NCI-H524 (cell line): ENCODE data around the gene PAAF1.
"Not testable (repeated sequence)": the region's sequence is repeated elsewhere in the genome, so short reads cannot be mapped to it uniquely, and the experiment has no call there.

Source experiments
- DNase-seq, 2 experiments: peaks; one replicate each; lab custom pipeline; 2025; lab: John Stamatoyannopoulos, UW

Gene PAAF1

DNA sequence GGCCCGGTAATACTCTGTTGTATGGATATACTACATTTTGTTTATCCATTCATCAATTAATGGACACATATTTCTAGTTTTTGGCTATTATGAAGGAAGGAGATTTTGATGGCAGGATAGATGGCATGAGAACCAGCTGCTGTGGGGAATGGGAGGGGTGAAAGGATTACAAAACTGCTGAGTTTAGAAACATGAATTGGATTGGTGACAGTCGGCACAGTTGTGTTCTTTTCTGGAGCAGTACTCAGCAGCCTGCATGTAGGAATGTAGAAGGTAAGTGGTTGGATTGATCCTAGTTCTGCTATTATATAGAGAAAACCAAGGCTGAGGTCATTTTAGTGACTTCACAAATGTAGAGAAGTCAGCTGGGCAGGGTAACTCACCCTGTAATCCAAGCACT is 7.1 kb downstream of the PAAF1 start:
- no peak for DNase-seq

DNA sequence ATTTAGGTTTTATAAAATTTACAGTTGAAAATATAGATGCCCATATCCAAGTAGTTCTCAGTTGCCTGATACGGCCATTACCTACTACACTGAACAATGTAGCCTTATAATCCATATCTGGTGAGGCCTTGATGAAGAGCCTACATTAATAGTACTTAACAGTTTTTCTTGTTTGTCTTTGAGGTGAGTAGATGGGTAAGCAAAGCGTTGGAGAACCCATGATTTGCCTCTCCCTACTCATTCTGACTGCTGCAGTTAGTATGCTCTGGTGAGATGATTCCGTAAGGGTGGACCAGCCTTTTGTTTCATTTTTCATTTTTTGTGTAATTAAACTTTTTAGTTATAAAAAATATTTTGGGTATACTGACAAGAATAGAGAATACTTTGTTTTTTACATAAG is 11.4 kb downstream of the PAAF1 start:
- no peak for DNase-seq

DNA sequence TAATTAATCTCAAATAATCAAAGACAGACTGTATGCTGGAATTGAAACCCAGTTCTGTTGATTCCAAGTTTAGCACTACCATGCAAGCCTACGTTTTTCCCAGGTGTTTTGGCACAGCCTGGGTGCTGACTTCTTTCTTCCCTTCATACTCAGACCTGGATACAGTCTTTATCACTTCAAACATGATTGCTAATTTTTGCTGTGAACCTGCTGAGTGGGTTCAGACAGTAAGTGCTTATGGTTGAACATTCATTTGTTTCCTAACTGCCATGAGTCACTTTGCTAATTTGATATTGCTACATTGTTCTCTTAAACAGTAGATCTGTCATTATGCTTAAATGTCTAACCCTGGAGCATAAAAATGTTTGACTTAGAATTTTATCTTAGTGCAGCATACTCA is 12.2 kb downstream of the PAAF1 start:
- no peak for DNase-seq

DNA sequence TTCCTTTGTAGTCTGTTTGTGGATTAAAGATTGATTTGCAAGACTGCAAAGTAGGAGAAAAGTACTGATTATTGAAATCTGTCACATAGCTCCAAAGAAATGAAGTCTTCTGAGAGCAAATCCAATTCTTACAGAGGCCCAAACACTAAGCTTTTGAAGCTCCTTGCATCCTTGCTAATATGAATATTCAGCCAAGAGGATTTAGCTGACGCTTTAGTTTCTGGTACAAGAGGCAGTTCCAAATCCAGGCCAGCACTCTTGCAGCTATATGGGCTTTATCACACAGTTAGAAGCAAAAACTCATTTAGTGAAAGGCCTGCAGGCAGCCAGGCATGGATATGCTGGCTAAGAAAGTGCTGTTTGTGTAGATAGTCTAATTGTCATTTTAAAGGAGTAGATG is 12.7 kb downstream of the PAAF1 start:
- no peak for DNase-seq

DNA sequence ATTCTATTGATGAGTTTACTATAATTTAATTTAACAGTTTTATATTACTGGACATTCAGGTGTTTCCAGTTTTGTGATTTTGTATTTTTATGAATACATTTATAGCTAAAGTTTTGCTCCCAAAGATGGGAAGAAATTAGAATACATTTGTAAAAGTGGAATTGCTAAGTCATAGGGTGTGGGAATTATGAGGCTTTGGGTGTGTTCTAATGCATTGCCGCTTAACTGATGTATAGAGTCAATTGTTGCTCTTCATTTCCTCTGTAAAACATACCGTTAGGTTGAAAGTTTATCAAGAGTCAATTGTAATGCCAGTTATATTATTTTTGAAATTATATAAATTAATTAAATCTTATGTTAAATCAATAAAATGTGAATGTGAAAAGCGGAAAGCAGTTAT is 16.2 kb downstream of the PAAF1 start:
- DNase-seq, result no peak

DNA sequence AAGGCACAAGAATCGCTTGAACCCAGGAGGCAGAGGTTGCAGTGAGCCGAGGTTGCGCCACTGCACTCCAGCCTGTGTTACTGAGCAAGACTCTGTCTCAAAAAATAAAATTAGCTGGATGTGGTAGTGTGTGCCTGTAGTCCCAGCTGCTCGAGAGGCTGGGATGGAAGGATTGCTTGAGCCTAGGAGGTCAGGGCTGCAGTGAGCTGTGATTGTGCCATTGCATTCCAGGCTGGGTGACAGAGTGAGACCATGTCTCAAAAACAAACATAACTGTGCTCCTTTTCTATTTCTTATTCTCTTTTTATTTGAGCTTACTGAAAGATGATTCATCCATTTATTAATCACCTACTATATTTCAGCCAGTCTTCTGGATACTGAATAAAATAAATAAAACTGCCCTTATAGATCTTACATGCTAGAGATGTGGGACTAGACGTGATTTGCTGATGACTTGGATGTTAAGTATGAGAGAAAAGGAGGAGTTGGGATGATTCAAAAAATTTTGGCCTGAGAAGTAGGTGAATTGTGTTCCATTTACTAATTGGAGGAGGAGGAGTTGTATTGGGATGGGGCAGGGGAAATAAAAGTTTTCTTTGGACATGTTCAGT is 18.0 kb downstream of the PAAF1 start:
- DNase-seq, result no peak

DNA sequence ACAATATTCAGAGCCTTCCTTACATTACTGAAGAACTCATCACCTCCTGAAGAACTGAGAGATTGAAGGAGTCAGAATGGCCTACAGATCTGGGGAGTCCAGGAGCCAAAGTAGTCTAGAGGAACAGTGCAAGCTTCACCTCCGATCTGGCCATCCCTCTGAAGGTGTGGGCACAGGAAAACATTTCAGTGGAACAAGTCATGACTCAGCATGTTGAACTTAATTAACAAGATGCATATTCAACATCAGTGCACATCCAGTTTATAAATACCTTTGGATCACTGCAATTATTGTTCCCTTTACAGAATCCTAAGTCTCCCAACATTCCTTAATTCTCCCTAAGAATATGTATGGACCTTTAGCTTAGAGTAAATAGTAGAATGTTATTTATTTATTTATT is 25.5 kb downstream of the PAAF1 start:
- DNase-seq, result no peak

DNA sequence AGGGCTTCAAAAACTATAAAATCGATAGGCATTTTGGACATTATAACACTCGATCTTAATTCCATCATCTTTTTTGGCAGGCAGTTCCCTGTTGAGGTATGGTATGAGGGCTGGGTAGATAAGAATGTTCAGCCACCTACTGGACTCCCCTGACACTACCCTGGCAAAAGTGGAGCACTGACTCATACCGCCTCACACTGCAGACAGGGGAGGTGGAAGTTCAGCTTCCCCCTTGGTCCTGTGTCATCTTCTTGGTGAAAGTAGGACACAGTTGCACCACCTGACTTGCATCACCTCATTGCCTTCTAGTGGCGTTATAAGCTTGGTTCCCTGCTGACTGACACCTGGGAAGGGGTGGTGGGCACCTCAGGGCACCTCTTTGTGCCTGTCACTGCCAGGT is 30.4 kb downstream of the PAAF1 start:
- no peak for DNase-seq

DNA sequence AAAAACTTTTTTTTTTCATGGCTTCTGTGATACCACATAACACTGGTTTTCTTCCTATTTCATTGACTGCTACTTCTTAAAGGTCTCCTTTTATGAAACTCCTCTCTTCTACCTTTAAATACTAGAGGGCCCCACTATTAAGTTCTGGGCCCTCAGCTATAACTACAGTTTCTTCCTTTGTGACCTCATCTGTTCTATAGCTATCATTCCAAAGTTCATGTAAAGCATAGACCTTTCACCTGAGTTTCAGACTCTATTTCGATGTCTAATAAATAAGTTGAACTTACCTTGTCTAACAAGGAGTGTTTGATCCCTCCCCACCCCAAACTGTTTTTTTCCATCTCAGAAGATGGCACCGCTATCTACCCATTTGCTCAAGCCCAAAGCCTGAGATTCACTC is 35.2 kb downstream of the PAAF1 start:
- no peak for DNase-seq

DNA sequence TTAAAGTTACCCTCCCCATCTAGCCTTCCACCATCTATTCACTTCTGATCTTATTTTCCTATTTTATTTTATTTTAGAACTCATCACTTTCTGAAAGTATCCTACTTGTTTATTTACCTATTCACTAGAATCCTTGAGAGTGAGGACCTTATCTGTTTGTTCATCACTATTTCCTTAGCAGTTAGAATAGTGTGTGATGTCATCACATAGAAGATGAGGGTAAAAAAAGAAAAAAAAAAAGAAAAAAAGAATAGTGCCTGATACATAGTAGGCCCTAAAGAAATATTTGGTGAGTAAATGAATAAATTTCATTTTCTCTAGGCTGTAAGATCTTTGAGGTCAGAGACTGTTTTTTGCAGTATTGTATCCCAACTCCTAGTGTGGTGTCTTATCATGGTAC is 36.7 kb downstream of the PAAF1 start:
- DNase-seq, result no peak

DNA sequence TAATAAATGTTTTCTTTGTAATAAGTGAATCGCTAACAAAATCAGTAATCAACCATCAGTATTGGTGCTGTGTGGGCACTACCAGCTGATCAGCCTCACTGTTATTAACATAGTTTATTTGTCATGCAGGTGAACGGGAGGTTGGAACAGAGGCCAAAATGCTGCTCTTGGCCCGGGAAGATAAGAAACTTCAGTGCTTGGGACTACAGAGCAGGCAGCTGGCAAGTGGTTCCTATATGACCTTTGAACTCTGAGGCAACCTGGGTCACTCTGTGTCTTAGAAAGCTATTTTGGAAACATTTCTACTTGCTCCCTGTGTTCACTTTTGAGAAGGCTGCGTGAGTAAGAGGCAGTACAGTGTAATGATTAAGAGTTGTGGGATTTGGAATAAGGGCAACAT is 37.5 kb downstream of the PAAF1 start:
- DNase-seq, result no peak

DNA sequence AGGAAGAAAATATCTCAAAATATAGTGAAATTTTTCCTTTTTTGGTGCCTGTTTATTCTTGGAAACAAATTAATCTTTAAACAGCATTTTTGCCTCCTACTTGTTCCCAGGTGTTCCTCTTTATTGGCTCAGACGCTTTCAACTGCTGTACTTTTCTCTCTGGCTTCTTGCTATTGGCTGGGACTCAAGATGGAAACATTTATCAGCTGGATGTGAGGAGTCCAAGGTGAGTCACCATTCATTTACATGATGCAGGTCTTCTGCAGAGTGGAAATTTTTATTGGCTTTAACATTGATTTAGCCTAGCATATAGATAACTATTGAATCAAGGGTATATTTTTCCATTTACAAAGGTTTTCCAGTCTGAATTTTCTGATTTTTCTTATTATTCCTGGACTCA is 39.6 kb downstream of the PAAF1 start:
- no peak for DNase-seq

DNA sequence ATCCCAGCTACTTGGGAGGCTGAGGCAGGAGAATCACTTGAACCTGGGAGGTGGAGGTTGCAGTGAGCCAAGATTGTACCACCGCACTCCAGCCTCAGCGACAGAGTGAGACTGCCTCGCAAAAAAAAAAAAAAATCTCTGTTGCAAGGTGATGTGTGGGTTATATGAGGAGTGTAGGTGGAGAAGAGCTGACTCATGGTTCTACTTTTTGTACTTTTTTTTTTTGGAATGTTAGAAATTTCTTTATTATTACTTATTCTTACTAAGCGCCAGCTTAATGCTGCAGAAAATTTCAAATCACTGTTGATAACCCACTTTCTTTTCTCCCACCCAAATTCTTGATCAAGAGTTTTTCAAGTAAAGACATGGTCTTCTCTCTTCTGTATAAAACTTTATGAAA is 44.4 kb downstream of the PAAF1 start:
- no peak for DNase-seq

DNA sequence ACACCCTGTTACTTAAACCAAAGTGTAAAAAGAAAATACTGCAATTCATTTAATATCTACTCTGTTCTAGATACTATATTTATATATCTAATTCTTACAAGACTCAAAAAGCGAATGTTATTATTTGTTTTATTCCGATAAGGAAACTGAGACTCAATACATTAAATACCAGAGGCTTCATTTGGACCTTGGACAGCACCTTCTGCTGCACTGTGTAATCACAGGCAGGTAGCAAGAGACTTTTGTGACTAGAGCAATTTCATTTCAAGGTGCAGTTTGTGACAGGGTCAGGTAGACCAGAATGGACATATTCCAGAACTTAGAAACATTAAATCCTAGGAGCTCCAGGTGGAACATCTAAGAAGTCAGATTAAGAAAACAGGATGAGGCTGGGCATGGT is 52.6 kb downstream of the PAAF1 start:
- DNase-seq, result no peak

DNA sequence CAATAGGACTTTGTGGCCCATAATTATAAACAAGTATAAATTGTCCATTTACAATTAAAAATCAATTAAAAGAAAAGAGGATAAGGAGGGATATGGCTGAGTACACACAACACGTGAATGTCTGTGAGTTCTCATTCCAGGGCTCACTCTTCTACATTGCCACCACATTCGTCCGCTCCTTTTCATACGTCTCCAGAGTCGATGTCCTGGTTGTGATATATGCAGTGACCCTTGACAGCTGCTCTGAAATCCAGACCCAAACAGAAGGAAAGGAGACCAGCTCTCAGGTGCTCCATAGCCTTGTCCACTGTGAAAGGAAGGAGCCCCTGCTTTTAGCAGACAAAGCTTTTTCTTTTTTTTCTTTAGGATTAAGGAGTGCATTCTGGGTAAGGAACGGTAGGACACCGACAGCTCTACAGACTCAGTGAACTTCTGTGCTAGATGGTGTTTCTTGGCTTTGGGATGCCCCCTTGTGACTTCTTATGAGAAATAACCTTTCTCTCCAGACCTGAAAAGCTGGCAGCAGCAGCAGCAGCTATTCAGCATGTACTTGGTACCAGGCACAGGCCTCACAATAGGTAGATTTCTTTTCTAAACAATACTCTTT is 54.3 kb downstream of the PAAF1 start:
- DNase-seq, result peak; percentile 26 to 80

DNA sequence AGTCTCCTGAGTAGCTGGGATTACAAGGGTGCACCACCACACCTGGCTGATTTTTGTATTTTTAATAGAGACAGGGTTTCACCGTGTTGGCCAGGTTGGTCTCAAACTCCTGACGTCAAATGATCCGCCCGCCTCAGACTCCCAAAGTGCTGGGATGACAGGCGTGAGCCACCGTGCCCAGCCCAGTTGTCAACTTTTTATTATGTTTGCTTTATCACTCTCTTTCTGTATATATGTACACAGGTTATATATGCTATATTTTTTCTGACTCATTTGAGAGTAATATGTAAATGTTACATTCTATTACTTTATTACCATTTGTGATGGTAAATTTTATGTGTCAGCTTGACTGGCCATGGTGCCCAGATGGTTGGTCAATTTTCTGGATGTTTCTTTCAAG is 55.2 kb downstream of the PAAF1 start:
- no peak for DNase-seq

DNA sequence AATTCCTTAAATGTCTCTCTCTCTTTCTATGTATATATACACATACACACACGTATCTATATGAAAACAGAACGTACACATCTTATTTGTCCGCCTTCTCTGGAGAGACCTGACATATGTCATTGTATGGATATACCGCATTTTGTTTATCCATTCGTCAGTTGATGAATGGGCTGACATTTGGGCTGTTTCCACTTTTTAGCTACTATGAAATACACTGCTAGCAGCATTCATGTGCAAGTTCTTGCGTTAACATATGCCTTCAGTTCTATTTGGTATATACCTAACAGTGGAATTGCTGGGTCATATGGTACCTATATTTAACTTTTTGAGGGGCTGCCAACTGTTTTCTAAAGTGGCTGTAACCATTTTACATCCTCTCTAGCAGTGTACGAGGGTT is 56.0 kb downstream of the PAAF1 start:
- no peak for DNase-seq

DNA sequence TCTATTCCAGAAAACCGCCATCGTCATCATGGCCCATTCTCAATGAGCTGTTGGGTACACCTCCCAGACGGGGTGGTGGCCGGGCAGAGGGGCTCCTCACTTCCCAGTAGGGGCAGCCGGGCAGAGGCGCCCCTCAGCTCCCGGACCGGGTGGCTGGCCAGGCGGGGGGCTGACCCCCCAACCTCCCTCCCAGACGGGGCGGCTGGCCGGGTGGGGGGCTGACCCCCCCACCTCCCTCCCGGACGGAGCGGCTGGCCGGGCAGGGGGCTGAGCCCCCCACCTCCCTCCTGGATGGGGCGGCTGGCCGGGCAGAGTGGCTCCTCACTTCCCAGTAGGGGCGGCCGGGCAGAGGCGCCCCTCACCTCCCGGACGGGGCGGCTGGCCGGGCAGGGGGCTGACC is 59.2 kb downstream of the PAAF1 start:
- DNase-seq, result not testable (repeated sequence)

DNA sequence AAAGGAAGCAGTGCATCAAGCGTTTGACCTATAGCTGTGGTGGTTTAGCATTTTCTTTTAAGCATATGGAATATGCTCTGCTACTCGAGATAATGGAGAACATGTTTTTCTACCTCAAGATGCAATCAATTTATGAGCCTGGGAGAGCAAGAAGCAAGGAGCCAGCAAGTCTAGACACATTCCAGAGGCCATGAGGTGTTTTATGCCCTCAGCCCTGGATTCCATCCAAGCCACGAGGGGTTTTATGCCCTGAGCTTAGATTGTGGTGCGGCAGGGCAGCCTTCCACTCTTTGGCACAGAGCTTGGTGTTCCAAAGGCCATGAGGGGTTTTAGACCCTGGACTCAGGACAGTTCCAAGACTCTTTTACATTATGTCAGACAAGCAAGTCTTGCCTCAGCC is 62.3 kb downstream of the PAAF1 start:
- peak in 1 of 2 experiments; percentile 17 for DNase-seq

DNA sequence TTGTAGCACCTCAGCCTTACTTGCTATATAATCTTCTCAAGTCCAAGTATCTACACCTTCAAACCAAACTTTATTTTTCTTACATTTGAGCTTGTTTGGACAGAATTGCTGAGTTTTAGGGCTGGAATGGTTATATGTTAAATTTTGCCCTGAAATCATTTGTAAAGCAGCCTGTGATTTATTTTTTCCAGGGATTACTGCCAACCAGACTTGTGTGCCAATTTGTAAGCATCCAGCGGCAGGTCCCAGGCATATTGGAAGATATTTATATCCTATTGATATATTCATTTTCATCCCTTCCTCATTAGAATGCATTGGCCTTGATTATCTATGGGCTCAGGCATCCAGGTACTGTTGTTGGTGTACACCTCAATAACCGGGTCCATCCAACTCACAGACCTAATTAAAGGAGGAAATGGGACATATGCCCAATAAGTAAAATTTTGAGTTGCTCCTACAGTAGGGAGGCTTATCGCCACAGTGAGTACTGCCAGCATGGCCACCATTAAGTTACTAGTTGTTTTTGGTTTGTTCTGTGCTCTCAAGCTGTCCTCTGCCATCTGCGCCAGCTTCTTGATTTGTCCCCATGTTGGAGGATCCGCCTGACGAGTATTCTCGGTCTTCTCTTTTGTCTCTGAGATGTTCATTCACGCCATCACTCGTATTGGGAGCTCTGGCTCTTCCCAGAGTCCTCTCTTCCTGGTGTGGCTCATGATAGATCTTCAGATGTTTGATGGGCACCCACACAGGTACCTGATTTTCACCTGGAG is 64.2 kb downstream of the PAAF1 start:
- DNase-seq, result no peak

DNA sequence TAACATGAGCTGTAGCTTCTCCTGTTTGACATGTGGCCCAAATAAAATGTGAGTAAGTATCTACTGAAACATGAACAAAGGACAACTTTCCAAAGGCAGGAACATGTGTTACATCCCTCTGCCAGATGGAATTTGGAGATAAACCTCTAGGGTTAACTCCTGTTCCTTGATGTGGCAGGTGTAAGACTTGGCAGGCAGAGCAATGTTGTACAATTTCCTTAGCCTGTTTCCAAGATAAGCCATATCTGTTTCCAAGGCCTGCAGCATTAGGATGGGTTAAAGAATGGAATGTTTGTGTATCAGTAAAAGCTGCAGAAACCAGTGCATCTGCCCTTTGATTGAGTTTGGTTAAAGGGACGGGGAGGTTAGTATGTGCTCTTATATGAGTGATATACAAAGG is 65.2 kb downstream of the PAAF1 start:
- peak; percentile 12 to 68 for DNase-seq

DNA sequence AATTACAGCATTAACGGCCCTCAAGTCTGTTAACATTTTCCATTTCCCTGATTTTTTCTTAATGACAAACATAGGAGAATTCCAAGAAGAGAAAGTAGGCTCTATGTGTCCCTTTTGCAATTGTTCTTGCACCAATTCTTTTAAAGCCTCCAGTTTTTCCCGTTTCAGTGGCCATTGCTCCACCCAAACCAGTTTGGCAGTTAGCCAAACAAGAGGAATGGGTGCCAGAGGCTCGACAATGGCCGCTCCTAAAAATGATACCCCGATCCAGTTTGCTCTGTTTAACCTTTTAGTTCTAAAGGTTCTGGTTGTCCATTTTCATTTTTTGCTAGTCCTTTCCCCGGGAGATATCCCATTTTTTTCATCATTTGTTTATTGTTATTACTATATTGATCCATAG is 67.3 kb downstream of the PAAF1 start:
- no peak for DNase-seq

DNA sequence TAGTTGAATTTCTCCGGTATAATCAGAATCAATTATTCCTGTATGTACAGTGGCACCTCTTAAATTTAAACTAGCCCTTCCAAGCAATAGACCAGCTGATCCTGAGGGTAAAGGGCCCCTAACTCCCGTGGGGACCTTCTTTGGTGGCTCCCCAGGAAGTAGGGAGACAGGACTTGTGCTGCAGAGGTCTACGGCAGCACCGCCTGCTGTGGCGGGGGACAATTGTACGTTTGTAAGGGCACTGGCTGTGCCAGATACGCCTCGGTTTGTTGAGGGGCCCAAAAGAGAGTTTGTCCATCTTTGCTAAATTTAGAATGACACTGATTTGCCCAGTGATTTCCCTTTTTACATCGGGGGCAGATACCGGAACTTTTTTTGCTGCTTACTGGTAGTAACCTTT is 68.1 kb downstream of the PAAF1 start:
- no peak for DNase-seq

DNA sequence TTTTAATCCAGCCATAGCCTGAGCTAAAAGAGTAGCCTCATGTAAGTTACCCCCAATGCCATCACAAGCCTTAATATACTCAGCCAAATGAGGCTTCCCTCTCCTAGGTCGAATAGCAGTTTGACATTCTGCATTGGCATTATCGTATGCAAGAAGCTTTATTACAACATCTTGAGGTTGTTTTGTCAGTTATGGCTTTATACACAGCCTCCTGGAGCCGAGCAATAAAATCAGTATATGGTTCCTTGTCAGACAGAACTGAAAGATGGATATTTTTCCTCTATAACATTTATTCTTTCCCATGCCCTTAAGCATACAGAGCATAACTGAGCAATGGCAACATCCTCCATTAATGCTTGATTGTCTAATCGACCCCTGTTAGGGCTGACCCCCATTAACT is 68.6 kb downstream of the PAAF1 start:
- no peak for DNase-seq
